ENCODE results near the gene AK4.

The AK4 gene

DNA sequence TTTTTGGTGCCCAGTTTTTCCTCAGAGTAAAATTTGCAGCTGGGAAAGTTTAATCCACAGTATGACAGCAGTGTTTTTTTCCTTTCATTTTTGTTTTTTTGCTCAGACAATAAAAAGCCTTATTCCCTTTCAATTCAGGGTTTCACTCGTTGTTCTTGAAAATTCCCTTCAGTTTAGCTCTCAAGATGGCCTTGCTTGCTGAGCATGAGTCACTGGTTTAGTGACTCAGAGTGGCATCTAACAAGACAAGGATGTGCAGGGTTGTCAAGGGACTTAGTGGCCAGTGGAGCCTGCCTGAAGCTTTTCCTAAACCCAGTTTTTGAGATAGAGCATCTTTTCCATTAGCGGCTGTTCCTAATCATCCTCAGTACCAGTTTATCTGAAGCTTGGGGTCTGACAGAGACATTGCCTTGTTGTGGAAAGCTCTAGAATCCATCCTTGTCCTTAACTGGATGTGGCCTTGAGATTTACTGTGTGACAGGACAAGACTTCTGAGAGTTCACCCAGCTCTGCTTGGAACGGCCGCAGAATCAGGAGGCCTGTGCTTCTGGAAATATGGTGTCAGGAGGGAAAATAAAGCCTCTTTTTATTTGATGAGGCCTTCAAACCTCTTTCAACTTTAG is 113.0 kb downstream of the AK4 start:
- Histone ChIP-seq H3K36me3 (ENCODE audit: insufficient read depth, low read length) (no peaks in the 10 kb centered on the region), H3K79me2 (ENCODE audit: control insufficient read depth, insufficient read depth, low read length, unreplicated experiment) (no peaks in the 10 kb centered on the region), H2AFZ (ENCODE audit: low read length, unreplicated experiment) (peak overlapping the region; percentile 64), H3K27ac (ENCODE audit: low read depth, low read length) (peak overlapping the region; percentile 49; the same call in 1 of the 2 replicates), H3K4me1 (ENCODE audit: control insufficient read depth, insufficient read depth, low read length, unreplicated experiment) (peaks cover 17% of the 10 kb centered on the region), H3K27me3 (ENCODE audit: insufficient read depth, low read length) (no peaks in the 10 kb centered on the region), H3K4me3 (ENCODE audit: low read depth, low read length) (peak overlapping the region; percentile 49; the same call in 1 of the 2 replicates)

DNA sequence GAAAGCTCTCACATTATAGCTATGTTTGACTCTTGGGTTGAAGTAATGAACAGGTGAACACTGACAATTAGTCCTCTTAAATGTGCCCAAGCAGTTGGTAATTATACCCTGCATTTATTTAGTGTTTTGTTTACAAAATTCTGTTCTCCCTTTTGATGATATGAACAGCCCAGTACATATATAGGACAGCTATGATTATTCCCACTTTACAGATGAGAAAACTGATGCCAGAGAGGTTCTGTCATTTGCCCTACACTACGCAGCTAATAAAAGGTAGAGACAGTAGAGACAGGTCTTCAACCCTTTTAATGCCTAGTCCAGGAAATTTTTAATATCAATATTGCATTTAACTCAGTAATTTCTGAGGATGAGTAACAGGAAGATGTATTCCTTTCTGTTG is 115.3 kb downstream of the AK4 start:
- H2AFZ ChIP-seq (ENCODE audit: low read length, unreplicated experiment): no peak overlapping the region
- H3K4me1 ChIP-seq (ENCODE audit: control insufficient read depth, insufficient read depth, low read length, unreplicated experiment): peaks cover 22% of the 10 kb centered on the region
- no peaks in the 10 kb centered on the region for H3K27me3 ChIP-seq (ENCODE audit: insufficient read depth, low read length)
- H3K27ac ChIP-seq (ENCODE audit: low read depth, low read length): no peak overlapping the region
- H3K36me3 ChIP-seq (ENCODE audit: insufficient read depth, low read length): no peaks in the 10 kb centered on the region
- H3K4me3 ChIP-seq (ENCODE audit: low read depth, low read length): no peak overlapping the region
- H3K79me2 ChIP-seq (ENCODE audit: control insufficient read depth, insufficient read depth, low read length, unreplicated experiment): no peaks in the 10 kb centered on the region

DNA sequence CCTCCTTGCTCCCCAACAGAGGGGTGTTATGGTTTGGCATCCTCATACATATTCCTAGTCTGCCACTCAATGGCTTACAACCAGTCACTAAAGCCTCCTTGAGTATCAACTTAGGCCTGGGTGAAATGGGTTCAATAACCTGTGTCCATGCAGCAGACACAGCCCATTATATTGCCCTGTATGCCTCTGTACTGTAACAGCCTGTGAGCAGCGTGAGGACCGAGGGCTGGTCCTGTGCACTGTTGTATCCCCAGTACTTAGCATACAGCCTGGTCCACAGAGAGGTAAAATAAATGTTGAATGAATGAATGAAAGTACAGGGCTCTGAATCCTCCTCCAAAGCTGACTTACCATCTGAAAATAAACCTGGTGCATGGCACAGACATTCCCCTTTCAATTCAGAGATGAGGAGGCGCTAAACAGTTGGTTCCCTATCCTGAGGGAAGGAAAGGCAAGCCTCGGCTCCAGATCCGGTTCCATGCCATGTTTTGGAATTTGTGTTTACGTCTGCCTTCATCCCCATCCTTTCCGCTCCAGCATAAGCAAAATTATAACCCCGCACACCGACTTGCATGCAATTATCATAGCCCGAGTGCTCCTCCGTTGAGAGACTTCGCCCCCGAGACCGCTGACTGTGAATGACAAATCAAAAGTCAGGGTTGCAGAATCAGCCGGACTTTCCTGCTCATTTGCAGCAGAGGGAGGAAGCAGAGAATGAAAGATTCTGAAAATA is 116.4 kb downstream of the AK4 start:
- H3K27ac ChIP-seq (ENCODE audit: low read depth, low read length): no peak overlapping the region
- peak overlapping the region; percentile 34 for H2AFZ ChIP-seq (ENCODE audit: low read length, unreplicated experiment)
- H3K36me3 ChIP-seq (ENCODE audit: insufficient read depth, low read length): no peaks in the 10 kb centered on the region

DNA sequence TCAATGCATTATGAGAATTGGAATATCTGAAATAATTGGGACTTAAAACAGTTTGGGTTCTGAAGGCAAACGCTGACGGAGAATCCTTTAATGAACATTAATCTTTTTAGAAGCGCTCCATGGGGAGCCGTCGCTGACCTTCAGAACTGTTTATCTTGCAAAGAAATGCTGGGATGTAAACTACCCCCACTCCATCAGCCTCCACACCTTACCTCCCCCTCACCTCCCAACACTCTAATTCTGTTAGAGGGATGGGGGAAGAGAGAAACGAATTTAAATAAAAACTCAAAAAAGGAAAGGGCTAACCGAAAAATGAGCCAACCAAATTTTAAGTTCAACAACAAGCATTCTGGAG is 117.3 kb downstream of the AK4 start:
- Histone ChIP-seq H3K36me3 (ENCODE audit: insufficient read depth, low read length) (no peaks in the 10 kb centered on the region), H3K79me2 (ENCODE audit: control insufficient read depth, insufficient read depth, low read length, unreplicated experiment) (no peaks in the 10 kb centered on the region), H3K4me3 (ENCODE audit: low read depth, low read length) (peak overlapping the region; percentile 71), H2AFZ (ENCODE audit: low read length, unreplicated experiment) (peak overlapping the region; percentile 99), H3K4me1 (ENCODE audit: control insufficient read depth, insufficient read depth, low read length, unreplicated experiment) (peaks cover 16% of the 10 kb centered on the region), H3K27me3 (ENCODE audit: insufficient read depth, low read length) (no peaks in the 10 kb centered on the region), H3K27ac (ENCODE audit: low read depth, low read length) (no peak overlapping the region)

More for the DNA sequence above, 116.4 kb downstream of the AK4 start:
- H3K27me3 ChIP-seq (ENCODE audit: insufficient read depth, low read length): no peaks in the 10 kb centered on the region
- peak overlapping the region; percentile 71 for H3K4me3 ChIP-seq (ENCODE audit: low read depth, low read length)
- H3K79me2 ChIP-seq (ENCODE audit: control insufficient read depth, insufficient read depth, low read length, unreplicated experiment): no peaks in the 10 kb centered on the region
- peaks cover 22% of the 10 kb centered on the region for H3K4me1 ChIP-seq (ENCODE audit: control insufficient read depth, insufficient read depth, low read length, unreplicated experiment)

GRCh38 chr1:65265651-65266351 is 117.8 kb downstream of the AK4 start:
- Histone ChIP-seq H3K79me2 (ENCODE audit: control insufficient read depth, insufficient read depth, low read length, unreplicated experiment) (no peaks in the 10 kb centered on the region), H3K4me3 (ENCODE audit: low read depth, low read length) (peak overlapping the region; percentile 71), H3K27ac (ENCODE audit: low read depth, low read length) (no peak overlapping the region), H3K27me3 (ENCODE audit: insufficient read depth, low read length) (no peaks in the 10 kb centered on the region), H2AFZ (ENCODE audit: low read length, unreplicated experiment) (peak overlapping the region; percentile 99), H3K4me1 (ENCODE audit: control insufficient read depth, insufficient read depth, low read length, unreplicated experiment) (peaks cover 11% of the 10 kb centered on the region), H3K36me3 (ENCODE audit: insufficient read depth, low read length) (no peaks in the 10 kb centered on the region)

DNA sequence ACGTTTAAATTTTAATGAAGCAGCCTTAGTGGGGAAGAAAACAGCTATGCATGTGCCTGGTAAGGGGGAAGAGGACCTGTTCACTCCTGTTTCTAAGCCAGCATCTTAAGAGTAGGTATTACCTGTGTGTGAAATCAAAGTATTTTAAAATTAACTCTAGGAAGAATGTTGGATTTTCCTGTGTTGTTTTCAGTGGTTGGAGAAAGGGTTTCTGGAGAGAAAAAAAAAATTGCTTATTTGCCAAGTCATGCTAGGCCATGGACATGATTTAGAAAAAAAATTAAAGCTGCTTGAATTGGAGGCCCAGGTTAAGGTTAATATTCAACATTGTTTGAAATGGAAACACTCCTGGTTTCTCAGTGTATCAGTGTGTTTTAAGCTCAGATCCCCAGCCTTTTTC is 118.5 kb downstream of the AK4 start:
- H3K27ac ChIP-seq (ENCODE audit: low read depth, low read length): no peak overlapping the region
- H3K36me3 ChIP-seq (ENCODE audit: insufficient read depth, low read length): no peaks in the 10 kb centered on the region
- peak overlapping the region; percentile 71 for H3K4me3 ChIP-seq (ENCODE audit: low read depth, low read length)
- no peaks in the 10 kb centered on the region for H3K27me3 ChIP-seq (ENCODE audit: insufficient read depth, low read length)
- H3K79me2 ChIP-seq (ENCODE audit: control insufficient read depth, insufficient read depth, low read length, unreplicated experiment): no peaks in the 10 kb centered on the region
- H2AFZ ChIP-seq (ENCODE audit: low read length, unreplicated experiment): peak overlapping the region; percentile 99
- peaks cover 7% of the 10 kb centered on the region for H3K4me1 ChIP-seq (ENCODE audit: control insufficient read depth, insufficient read depth, low read length, unreplicated experiment)

DNA sequence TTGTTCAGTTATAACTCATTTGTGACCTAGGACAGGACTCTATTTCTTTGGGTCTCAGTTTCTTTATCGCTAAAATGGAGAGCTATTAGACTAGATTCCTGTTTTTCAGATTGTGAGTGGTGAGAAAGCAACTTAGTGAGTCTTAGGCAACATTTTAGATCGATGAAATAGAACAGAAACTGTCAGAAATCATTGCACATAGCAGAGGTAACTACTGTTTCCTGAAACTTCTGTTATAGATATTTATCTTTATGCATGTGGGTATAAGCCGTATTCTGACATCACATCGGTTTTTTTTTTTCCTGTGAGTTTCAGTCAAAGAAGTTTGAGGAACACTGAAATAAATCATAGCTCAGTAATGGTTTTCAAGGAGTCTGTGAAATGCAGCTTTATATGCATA is 119.3 kb downstream of the AK4 start:
- Histone ChIP-seq H3K36me3 (ENCODE audit: insufficient read depth, low read length) (no peaks in the 10 kb centered on the region), H3K4me1 (ENCODE audit: control insufficient read depth, insufficient read depth, low read length, unreplicated experiment) (peaks cover 7% of the 10 kb centered on the region), H3K4me3 (ENCODE audit: low read depth, low read length) (no peak overlapping the region), H3K27ac (ENCODE audit: low read depth, low read length) (no peak overlapping the region), H2AFZ (ENCODE audit: low read length, unreplicated experiment) (no peak overlapping the region), H3K27me3 (ENCODE audit: insufficient read depth, low read length) (no peaks in the 10 kb centered on the region), H3K79me2 (ENCODE audit: control insufficient read depth, insufficient read depth, low read length, unreplicated experiment) (no peaks in the 10 kb centered on the region)

DNA sequence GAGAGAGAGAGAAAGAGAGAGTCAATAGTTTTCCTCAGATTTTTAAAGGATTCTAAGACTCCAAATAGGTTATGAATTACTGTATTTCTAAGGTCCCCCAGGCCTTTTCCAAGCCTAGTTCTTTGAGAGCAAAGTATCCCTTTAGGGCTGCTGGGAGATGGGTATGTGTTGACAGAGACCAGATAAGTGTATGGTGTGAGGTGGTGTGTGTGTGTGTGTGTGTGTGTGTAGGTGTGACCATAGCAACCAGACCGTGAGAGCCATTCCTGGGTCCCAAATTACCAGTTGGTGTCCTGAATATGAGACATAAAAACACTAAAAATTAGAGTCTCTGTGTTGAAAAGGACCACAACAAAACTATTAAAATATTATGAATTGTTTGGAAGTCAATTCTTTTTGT is 119.7 kb downstream of the AK4 start:
- Histone ChIP-seq H3K4me3 (ENCODE audit: low read depth, low read length) (no peak overlapping the region), H3K79me2 (ENCODE audit: control insufficient read depth, insufficient read depth, low read length, unreplicated experiment) (no peaks in the 10 kb centered on the region), H3K36me3 (ENCODE audit: insufficient read depth, low read length) (no peaks in the 10 kb centered on the region), H3K27ac (ENCODE audit: low read depth, low read length) (no peak overlapping the region), H3K27me3 (ENCODE audit: insufficient read depth, low read length) (no peaks in the 10 kb centered on the region), H3K4me1 (ENCODE audit: control insufficient read depth, insufficient read depth, low read length, unreplicated experiment) (peaks cover 7% of the 10 kb centered on the region), H2AFZ (ENCODE audit: low read length, unreplicated experiment) (no peak overlapping the region)

DNA sequence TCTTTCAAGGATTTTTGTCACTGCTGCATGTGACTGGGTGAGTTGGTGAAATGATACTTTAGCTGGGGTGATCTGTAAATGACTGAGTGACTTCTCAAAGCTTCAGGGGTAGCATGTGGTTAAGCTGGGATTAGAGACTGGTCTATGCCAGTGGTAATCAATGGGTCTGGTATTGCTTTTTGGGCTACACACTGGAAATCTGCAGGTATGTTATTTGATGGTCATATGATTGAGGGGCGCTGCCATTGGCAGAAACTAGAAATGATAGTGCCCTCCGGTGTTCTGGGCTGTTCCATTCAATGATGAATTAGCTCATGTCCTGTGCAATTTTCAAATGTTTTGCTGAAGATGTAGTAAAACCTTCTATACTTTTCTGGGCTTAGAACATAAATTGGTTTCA is 121.6 kb downstream of the AK4 start:
- Histone ChIP-seq H3K4me3 (ENCODE audit: low read depth, low read length) (no peak overlapping the region), H3K36me3 (ENCODE audit: insufficient read depth, low read length) (no peaks in the 10 kb centered on the region), H3K4me1 (ENCODE audit: control insufficient read depth, insufficient read depth, low read length, unreplicated experiment) (peaks cover 7% of the 10 kb centered on the region), H3K27me3 (ENCODE audit: insufficient read depth, low read length) (no peaks in the 10 kb centered on the region), H3K27ac (ENCODE audit: low read depth, low read length) (no peak overlapping the region), H3K79me2 (ENCODE audit: control insufficient read depth, insufficient read depth, low read length, unreplicated experiment) (no peaks in the 10 kb centered on the region), H2AFZ (ENCODE audit: low read length, unreplicated experiment) (no peak overlapping the region)

DNA sequence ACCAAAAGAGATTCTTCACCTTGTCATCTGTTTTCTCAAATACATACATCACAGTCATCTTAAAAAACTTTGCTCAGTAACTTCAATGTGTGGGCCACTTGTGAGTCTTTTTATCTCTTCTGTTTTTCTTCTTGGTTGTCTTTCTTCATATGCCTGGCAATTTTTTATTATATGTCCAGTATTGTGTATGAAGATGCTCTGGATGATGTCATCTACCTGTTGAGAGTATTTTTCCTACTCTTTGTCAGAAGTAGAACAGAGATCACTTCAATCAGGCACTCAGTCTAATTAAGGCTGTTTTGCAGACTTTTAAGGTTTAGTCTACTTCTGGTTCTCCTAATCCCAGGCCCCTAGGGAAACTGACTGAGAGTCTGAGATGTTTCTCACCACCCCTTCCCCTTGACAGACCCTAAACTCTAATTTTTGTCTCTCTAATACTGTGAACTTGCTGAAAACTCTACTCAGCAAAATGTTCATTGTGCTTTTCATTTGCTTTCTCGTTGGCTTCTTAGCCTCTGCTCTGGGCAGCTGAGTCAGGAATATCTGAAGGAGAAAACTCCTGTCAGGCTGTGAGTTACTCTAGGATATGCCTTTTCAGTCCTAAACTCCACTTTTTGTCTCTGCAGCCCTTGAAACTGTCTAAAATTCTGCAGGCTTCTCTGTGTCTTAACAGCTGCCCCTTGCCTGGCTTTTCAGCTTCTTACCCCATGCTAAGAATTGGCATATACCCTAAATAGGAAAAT is 128.4 kb downstream of the AK4 start:
- Histone ChIP-seq H3K79me2 (ENCODE audit: control insufficient read depth, insufficient read depth, low read length, unreplicated experiment) (no peaks in the 10 kb centered on the region), H3K27me3 (ENCODE audit: insufficient read depth, low read length) (no peaks in the 10 kb centered on the region), H2AFZ (ENCODE audit: low read length, unreplicated experiment) (no peak overlapping the region), H3K36me3 (ENCODE audit: insufficient read depth, low read length) (no peaks in the 10 kb centered on the region), H3K4me3 (ENCODE audit: low read depth, low read length) (no peak overlapping the region), H3K4me1 (ENCODE audit: control insufficient read depth, insufficient read depth, low read length, unreplicated experiment) (no peaks in the 10 kb centered on the region), H3K27ac (ENCODE audit: low read depth, low read length) (no peak overlapping the region)
